ENCODE data around the gene ROBO1.

DNA sequence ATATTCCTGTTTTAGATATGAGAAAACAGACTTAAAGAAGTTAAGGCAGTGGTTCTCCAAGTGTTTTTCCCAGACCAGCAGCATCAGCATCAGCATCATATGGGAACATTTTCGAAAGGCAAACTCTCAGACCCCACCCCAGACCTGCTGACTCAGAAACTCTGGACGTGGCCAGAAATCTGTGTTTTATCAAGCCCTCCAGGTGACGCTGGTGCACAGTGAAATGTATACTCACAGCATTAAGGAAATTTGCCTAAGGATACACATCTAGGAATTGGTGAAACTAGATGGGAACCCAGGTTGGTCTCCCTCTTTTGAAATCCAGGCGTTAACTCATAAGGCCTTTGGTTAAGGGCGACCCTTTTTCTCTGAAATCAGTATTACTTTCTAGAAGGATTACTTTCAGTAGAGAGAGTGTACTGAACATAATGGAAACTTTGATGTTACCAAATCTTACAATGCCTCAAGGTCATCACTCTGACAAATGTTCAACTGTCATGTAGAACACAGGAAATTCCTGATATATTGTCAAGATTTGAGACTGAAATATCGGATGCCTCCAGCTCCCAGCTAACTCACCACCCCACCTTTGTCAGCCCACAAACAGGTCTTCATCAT is 910.2 kb downstream of the ROBO1 start:
- TF ChIP-seq, protein P1, sequence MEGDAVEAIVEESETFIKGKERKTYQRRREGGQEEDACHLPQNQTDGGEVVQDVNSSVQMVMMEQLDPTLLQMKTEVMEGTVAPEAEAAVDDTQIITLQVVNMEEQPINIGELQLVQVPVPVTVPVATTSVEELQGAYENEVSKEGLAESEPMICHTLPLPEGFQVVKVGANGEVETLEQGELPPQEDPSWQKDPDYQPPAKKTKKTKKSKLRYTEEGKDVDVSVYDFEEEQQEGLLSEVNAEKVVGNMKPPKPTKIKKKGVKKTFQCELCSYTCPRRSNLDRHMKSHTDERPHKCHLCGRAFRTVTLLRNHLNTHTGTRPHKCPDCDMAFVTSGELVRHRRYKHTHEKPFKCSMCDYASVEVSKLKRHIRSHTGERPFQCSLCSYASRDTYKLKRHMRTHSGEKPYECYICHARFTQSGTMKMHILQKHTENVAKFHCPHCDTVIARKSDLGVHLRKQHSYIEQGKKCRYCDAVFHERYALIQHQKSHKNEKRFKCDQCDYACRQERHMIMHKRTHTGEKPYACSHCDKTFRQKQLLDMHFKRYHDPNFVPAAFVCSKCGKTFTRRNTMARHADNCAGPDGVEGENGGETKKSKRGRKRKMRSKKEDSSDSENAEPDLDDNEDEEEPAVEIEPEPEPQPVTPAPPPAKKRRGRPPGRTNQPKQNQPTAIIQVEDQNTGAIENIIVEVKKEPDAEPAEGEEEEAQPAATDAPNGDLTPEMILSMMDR (IDR thresholded peaks at IDR 0.05), result no peak
- TF ChIP-seq POLR2A (IDR thresholded peaks at IDR 0.05), result no peak

All from right lobe of liver (tissue), 4 donors.